Endothelial cell of umbilical vein (primary cell): Measurements from ENCODE around the gene KCTD2. TPM values are rescaled to one million over a fixed set of nuclear protein-coding genes. Genes with fewer than 3 reads are reported as not detected.

ENCODE experiments used
- BruUV-seq: library from RNA; stranded (reverse); fragments of 400-500 nt; replicated peaks from 2 replicates; lab custom pipeline; 2021; lab: Mats Ljungman, UMichigan
- CTCF ChIA-PET: fragments of 300-600, 350-600 bp; sonication (Branson Sonifier 250); formaldehyde crosslinking; loops from one replicate; lab custom pipeline; 2021; ENCODE audit warnings: antibody characterized with exemption, inconsistent platforms; lab: Charles Lee
- POLR2A ChIA-PET: fragments of 300-600, 350-600 bp; sonication (Branson Sonifier 250); formaldehyde crosslinking; loops from one replicate; lab custom pipeline; 2021; ENCODE audit warnings: antibody characterized with exemption, inconsistent platforms; lab: Charles Lee
- DNase-seq: peaks from one replicate; pipeline ENCODE4 v3.0.0-alpha.2; 2011; ENCODE audit warnings: low read depth, low spot score
- FAIRE-seq: peaks from 2 replicates; lab custom pipeline; 2011; peaks lifted over from hg19 to GRCh38; lab: Jason Lieb, UNC
- H2AFZ ChIP-seq: 2 replicates; pipeline ENCODE4 v1.6.0; 2012; ENCODE audit warnings: low read depth, low read length, control low read depth, inconsistent platforms
- H3K27ac ChIP-seq: 2 replicates; pipeline ENCODE4 v1.5.1; 2011; ENCODE audit warnings: low read depth, mild to moderate bottlenecking, control low read depth, low read length, moderate library complexity; ENCODE audit not compliant: insufficient read depth
- H3K27me3 ChIP-seq, 2 experiments: 2 replicates each; pipeline versions ENCODE4 v1.6.0 to v1.6.1; 2011; ENCODE audit warnings: low read length in 2 of 2, mixed read lengths in 1 of 2; ENCODE audit not compliant: control insufficient read depth in 2 of 2, insufficient read depth in 2 of 2
- H3K36me3 ChIP-seq, 2 experiments: 2 replicates in 1 of 2; 3 replicates in 1 of 2; pipeline ENCODE4 v1.5.1; 2011; ENCODE audit warnings: low read length in 2 of 2, mild to moderate bottlenecking in 1 of 2, moderate library complexity in 1 of 2; ENCODE audit not compliant: control insufficient read depth in 2 of 2, insufficient read depth in 2 of 2; ENCODE audit errors: extremely low read depth in 1 of 2
- H3K4me1 ChIP-seq: 3 replicates; pipeline ENCODE4 v1.5.1; 2011; ENCODE audit warnings: mild to moderate bottlenecking, low read length; ENCODE audit not compliant: control insufficient read depth, insufficient read depth; ENCODE audit errors: extremely low read depth
- H3K4me2 ChIP-seq: 2 replicates; pipeline ENCODE4 v1.6.1; 2011; ENCODE audit warnings: low read length, control low read depth, mixed read lengths; ENCODE audit not compliant: insufficient read depth
- H3K4me3 ChIP-seq, 3 experiments: fragments of 200-600 bp in 1 of 3; sonication (generic), shearing (Covaris generic) in 1 of 3; replicated peaks in 1 of 3; 2 replicates each; pipeline ENCODE4 v1.5.1; 2011 to 2016; ENCODE audit warnings: control low read depth in 3 of 3, low read length in 3 of 3, mild to moderate bottlenecking in 2 of 3, inconsistent platforms in 1 of 3, low read depth in 1 of 3, moderate library complexity in 1 of 3; ENCODE audit not compliant: insufficient read depth in 1 of 3
- H3K79me2 ChIP-seq: 2 replicates; pipeline ENCODE4 v1.6.0; 2012; ENCODE audit warnings: low read length, inconsistent platforms; ENCODE audit not compliant: control insufficient read depth, insufficient read depth
- H3K9ac ChIP-seq: replicated peaks from 2 replicates; pipeline ENCODE3; 2011; ENCODE audit warnings: low read length, control low read depth; ENCODE audit not compliant: insufficient read depth; ENCODE audit errors: extremely low read depth
- H3K9me1 ChIP-seq: replicated peaks from 3 replicates; pipeline ENCODE4 v1.6.0; 2011; ENCODE audit warnings: mild to moderate bottlenecking, low read length; ENCODE audit not compliant: control insufficient read depth, insufficient read depth; ENCODE audit errors: extremely low read depth
- H3K9me3 ChIP-seq: replicated peaks from 2 replicates; pipeline ENCODE4 v1.5.1; 2012; ENCODE audit warnings: low read length, inconsistent platforms; ENCODE audit not compliant: control insufficient read depth, insufficient read depth
- H4K20me1 ChIP-seq: replicated peaks from 2 replicates; pipeline ENCODE3; 2011; ENCODE audit warnings: mild to moderate bottlenecking, low read length; ENCODE audit not compliant: control insufficient read depth, insufficient read depth; ENCODE audit errors: extremely low read depth
- EZH2 ChIP-seq: IDR thresholded peaks from 2 replicates; pipeline ENCODE4 v1.6.1; 2012; ENCODE audit warnings: borderline replicate concordance, low read depth, mild to moderate bottlenecking, moderate library complexity, low read length, inconsistent platforms; ENCODE audit not compliant: severe bottlenecking
- FOS ChIP-seq: IDR thresholded peaks from 2 replicates; pipeline ENCODE4 v1.6.1; 2011; ENCODE audit warnings: mild to moderate bottlenecking, low read length, moderate library complexity, borderline replicate concordance; ENCODE audit not compliant: insufficient read depth
- GATA2 ChIP-seq: IDR thresholded peaks from 2 replicates; pipeline ENCODE4 v1.7.0; 2011; ENCODE audit warnings: low read depth, mild to moderate bottlenecking, moderate library complexity, mixed read lengths, low read length; ENCODE audit not compliant: insufficient read length, insufficient read depth
- JUN ChIP-seq: IDR thresholded peaks from 2 replicates; pipeline ENCODE4 v1.6.1; 2011; ENCODE audit warnings: borderline replicate concordance, low read depth; ENCODE audit not compliant: insufficient read length, insufficient read depth
- MYC ChIP-seq: IDR thresholded peaks from one replicate; pipeline ENCODE4 v1.6.1; 2011; ENCODE audit warnings: mild to moderate bottlenecking, low read depth, low read length
- POLR2A ChIP-seq: IDR thresholded peaks from 2 replicates; pipeline ENCODE4 v1.6.1; 2012; ENCODE audit warnings: low read depth, mild to moderate bottlenecking, control low read depth, low read length
- POLR2AphosphoS5 ChIP-seq: IDR thresholded peaks from 2 replicates; pipeline ENCODE4 v1.6.1; 2012; ENCODE audit warnings: low read depth, mild to moderate bottlenecking, control low read depth, low read length, moderate library complexity; ENCODE audit not compliant: insufficient read depth
- dilution Hi-C: fragments of 300-500 bp; cut with MboI; formaldehyde crosslinking; loops from one replicate; pipeline ENCODE4 v1.15.0; 2019; ENCODE audit warnings: low sequenced_read_pairs; ENCODE audit not compliant: extremely low pct_ligation_motif_present
- intact Hi-C: fragments of 100-400 bp; cut with micrococcal nuclease; formaldehyde crosslinking; loops from one replicate; pipeline ENCODE4 v1.10.0; 2022
- polyA plus RNA-seq, 4 experiments: library from polyadenylated mRNA; depleted of rRNA in 3 of 4; stranded (reverse) in 3 of 4; unstranded in 1 of 4; fragments of >200 nt; gene quantifications; 2 replicates each; pipeline versions ENCODE4 v1.2.1 to v1.2.3, GENCODE V29; 2011 to 2012; ENCODE audit warnings: missing spikeins in 1 of 4
- total RNA-seq: library from RNA; stranded (reverse); gene quantifications from 2 replicates; pipeline ENCODE4 v1.2.3, GENCODE V29; 2021
- TF ChIP-seq, protein P1 (sequence below): IDR thresholded peaks from 2 replicates; pipeline ENCODE4 v1.6.1; 2011; ENCODE audit not compliant: insufficient read depth, insufficient read length
- TF ChIP-seq, protein P2 (sequence below), 2 donors: IDR thresholded peaks; 1 replicate in 1 of 2; 2 replicates in 1 of 2; pipeline ENCODE4 v1.5.1; 2011; ENCODE audit warnings: low read length in 2 of 2, mild to moderate bottlenecking in 2 of 2, moderate library complexity in 2 of 2, control low read depth in 1 of 2, inconsistent platforms in 1 of 2, low read depth in 1 of 2; ENCODE audit not compliant: insufficient read depth in 1 of 2; ENCODE audit errors: extremely low read depth in 1 of 2

Gene KCTD2
- total and polyA plus RNA-seq, 2 donors (not counting 3 experiments of a cell fraction or from before 2014, with no cell fraction given), result 23.2 to 24.8 TPM

DNA sequence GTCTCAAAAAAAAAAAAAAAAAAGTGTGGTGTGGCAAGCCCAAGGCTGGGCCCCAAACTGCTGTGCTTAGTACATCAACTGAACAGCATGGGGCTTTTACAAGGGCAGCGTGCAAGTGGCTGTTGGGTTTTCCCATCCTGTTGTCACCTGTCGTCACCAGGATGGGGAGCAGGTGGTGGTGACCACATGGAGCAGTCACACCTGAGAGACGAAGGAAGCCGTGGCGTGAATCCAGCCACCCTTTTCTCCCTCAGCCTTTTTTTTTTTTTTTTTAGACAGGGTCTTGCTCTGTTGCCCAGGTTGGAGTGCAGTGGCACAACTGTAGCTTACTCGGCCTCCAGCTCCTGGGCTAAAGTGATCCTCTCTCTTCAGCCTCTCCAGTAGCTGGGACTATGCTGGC lies 38.7 kb upstream of the KCTD2 start:
- intact Hi-C loops, result no loop called here
- Histone ChIP-seq H2AFZ (no peak overlapping the region), H3K4me3 (no peak overlapping the region), H4K20me1 (no peaks in the 10 kb centered on the region), H3K9ac (no peak overlapping the region), H3K9me3 (no peaks in the 10 kb centered on the region), H3K27ac (no peak overlapping the region), H3K4me2 (no peak overlapping the region), H3K27me3 (no peaks in the 10 kb centered on the region), H3K36me3 (peaks cover 0 to 14% of the 10 kb centered on the region in 2 experiments), H3K4me1 (peaks cover 11% of the 10 kb centered on the region), H3K79me2 (peaks cover 5% of the 10 kb centered on the region), H3K9me1 (no peaks in the 10 kb centered on the region)
- dilution Hi-C loops, result no loop called here
- ChIA-PET POLR2A (no interaction called here), CTCF (interaction anchor here (1.0 to 6.0 kb wide), 4 partner anchors 25 to 97 kb away, joined by 3 to 134 read pairs (median 7); no protein-coding TSS in a partner anchor)
- DNase-seq (no peak), FAIRE-seq (no peak)
- no TSS peak for BruUV-seq
- TF ChIP-seq MYC, result no peak
- no peak for TF ChIP-seq POLR2AphosphoS5
- TF ChIP-seq, protein P1, sequence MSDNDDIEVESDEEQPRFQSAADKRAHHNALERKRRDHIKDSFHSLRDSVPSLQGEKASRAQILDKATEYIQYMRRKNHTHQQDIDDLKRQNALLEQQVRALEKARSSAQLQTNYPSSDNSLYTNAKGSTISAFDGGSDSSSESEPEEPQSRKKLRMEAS, result no peak
- no peak for TF ChIP-seq POLR2A
- TF ChIP-seq EZH2, result no peak
- TF ChIP-seq, protein P2, sequence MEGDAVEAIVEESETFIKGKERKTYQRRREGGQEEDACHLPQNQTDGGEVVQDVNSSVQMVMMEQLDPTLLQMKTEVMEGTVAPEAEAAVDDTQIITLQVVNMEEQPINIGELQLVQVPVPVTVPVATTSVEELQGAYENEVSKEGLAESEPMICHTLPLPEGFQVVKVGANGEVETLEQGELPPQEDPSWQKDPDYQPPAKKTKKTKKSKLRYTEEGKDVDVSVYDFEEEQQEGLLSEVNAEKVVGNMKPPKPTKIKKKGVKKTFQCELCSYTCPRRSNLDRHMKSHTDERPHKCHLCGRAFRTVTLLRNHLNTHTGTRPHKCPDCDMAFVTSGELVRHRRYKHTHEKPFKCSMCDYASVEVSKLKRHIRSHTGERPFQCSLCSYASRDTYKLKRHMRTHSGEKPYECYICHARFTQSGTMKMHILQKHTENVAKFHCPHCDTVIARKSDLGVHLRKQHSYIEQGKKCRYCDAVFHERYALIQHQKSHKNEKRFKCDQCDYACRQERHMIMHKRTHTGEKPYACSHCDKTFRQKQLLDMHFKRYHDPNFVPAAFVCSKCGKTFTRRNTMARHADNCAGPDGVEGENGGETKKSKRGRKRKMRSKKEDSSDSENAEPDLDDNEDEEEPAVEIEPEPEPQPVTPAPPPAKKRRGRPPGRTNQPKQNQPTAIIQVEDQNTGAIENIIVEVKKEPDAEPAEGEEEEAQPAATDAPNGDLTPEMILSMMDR (IDR thresholded peaks at IDR 0.05; ENCODE audit: extremely low read depth in 1 of 2, insufficient read depth in 1 of 2, low read depth in 1 of 2, low read length in 2 of 2), result no peak
- no peak for TF ChIP-seq GATA2
- no peak for TF ChIP-seq JUN
- TF ChIP-seq FOS, result no peak
